Measurements from ENCODE around the gene MTUS2.

MTUS2 gene

DNA sequence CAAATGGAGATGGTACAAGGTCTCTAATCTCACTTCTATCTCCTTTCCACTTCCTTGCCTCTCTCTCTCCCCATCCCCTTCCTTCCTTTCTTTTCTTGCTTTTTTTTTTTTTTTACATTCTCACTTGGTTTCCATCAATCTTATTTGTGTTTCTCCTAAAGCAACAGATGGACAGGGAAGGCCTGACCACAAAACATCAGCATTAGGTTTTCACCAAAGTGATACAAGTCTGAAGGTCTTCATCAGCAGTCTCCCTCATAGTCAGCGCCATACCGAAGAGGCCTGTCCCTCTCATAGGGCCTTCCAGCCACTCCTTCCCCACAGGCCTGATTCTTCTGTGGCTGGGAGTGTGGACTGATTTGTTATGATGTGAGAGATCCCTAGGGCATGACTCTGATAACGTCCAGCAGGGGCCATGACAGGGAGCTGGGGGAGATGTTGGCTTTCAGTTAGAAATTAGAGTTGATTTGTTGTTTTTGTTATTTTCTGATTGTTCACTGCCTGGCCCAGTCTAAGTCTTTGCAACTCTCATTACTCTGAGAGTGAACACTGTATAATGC, 616.7 kb downstream of the MTUS2 start:
- TF ChIP-seq, protein P1, sequence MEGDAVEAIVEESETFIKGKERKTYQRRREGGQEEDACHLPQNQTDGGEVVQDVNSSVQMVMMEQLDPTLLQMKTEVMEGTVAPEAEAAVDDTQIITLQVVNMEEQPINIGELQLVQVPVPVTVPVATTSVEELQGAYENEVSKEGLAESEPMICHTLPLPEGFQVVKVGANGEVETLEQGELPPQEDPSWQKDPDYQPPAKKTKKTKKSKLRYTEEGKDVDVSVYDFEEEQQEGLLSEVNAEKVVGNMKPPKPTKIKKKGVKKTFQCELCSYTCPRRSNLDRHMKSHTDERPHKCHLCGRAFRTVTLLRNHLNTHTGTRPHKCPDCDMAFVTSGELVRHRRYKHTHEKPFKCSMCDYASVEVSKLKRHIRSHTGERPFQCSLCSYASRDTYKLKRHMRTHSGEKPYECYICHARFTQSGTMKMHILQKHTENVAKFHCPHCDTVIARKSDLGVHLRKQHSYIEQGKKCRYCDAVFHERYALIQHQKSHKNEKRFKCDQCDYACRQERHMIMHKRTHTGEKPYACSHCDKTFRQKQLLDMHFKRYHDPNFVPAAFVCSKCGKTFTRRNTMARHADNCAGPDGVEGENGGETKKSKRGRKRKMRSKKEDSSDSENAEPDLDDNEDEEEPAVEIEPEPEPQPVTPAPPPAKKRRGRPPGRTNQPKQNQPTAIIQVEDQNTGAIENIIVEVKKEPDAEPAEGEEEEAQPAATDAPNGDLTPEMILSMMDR (IDR thresholded peaks at IDR 0.05; ENCODE audit: borderline replicate concordance, insufficient read depth, low read depth, low read length) = no peak
- H3K4me3 ChIP-seq (ENCODE audit: low read depth, low read length) = no peak overlapping the region

DNA sequence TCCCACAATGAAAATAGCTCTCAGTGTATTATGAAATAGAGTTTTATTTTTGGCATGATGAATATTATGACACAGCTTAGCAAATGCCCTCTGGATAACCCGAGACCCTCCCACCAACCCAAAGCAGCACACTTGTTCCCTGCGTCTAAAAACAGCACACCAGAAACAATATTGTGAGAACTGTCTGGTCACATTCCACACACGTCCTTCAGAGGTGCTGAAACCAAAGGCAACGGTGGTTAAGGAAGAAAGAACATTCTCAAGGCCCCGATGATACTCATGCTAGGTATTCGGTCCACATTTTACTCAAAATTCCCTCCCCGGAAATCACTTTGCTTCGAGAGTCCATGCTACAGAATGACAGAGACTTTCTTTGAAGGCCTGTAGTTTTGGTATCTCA, 618.6 kb downstream of the MTUS2 start:
- no peak overlapping the region for H3K4me3 ChIP-seq (ENCODE audit: low read depth, low read length)
- TF ChIP-seq, protein P1 (IDR thresholded peaks at IDR 0.05; ENCODE audit: borderline replicate concordance, insufficient read depth, low read depth, low read length) = no peak

DNA sequence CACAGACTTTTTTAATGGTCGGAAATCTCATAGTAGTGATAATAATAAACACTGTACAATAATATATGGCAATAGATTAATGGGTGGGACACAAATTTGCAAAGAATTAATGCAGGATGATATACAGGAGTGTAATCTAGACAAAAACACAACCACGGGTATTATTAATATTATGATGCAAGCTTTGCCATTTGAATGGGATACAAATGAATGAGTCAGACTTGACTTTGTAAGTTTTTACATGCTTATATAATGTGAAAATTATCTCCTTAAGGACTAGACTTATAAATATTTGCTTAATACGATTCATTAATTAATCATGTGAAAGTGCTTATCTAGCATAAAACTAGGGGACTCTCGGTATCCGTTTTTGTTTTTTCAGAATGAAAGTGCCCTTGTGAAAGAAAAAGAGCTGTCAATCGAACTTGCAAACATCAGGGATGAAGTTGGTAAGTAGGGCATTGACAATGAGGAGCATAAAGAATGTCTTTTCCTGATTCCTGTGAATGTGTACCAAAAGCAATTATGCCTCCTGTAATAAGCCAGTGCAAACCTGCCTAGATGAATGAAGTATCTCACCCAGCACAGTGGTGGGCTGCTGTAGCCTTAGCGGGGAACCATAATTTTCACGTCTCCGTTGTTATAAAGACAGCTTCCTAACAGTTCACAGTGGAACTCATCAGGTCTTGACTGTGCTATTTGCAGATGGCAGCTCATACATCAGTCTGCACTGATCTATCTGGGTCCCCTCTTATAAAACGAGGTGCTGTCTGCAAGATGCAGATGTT, 619.7 kb downstream of the MTUS2 start:
- H3K4me3 ChIP-seq (ENCODE audit: low read depth, low read length) = no peak overlapping the region
- TF ChIP-seq, protein P1 (IDR thresholded peaks at IDR 0.05; ENCODE audit: borderline replicate concordance, insufficient read depth, low read depth, low read length) = no peak

DNA sequence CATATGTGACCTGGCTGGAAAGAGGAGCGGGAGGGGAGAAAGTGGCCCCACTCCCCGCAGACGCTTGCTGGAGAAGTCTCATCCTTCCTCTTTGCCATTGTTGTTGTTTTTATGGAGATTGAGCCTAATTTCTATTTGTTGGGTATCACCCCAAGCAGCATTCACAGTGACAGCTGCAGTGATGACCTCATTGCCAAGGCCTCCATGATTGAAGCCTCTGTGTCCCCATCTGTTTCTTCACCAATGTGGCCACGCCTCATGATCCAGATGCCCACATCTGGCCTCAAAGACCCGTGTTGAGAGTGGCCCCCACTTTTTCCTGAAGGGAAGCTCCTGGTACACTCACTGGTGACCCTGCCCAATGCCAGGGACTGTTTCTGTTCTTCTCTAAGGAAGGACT, 621.2 kb downstream of the MTUS2 start:
- no peak overlapping the region for H3K4me3 ChIP-seq (ENCODE audit: low read depth, low read length)
- TF ChIP-seq, protein P1 (IDR thresholded peaks at IDR 0.05; ENCODE audit: borderline replicate concordance, insufficient read depth, low read depth, low read length) = no peak

DNA sequence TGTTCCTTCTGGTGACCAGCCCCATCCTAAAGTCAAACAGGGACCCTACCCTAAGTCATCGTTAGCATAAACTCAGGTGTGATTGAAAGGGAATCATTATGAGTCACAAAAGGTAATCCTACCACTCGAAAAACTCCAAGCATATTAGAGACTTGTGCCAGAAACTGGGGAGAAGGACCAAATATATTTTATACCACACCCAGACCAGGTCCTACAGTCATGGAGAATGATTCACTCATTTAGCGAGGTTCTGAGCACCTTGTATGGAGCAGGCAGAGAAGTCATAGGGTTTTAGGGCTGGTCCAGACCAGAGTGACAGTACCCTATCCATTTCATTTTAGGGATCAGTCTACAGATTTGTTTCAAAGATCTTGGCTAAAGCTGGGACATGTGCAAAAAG, 625.9 kb downstream of the MTUS2 start:
- TF ChIP-seq, protein P1 (IDR thresholded peaks at IDR 0.05; ENCODE audit: borderline replicate concordance, insufficient read depth, low read depth, low read length) = no peak
- no peak overlapping the region for H3K4me3 ChIP-seq (ENCODE audit: low read depth, low read length)

DNA sequence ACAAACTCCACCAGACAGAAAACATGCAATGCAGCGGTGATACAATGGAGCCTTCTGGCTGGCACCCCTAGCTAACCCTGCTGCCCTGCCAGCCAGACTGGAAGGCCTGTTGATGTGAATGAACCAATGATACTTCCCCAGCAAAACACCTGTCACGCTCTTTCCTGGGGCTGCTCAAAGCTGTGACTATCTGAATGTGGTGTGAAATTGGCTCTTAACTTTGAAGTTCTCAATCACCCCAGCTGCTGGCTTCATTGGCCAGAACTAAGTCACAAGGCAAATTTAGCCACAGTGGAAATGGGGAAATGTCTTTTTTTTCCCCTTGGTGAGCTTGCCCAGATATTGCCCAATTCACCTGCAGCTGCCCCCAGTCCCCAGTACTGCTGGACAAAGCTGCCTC, 628.0 kb downstream of the MTUS2 start:
- no peak overlapping the region for H3K4me3 ChIP-seq (ENCODE audit: low read depth, low read length)
- TF ChIP-seq, protein P1 (IDR thresholded peaks at IDR 0.05; ENCODE audit: borderline replicate concordance, insufficient read depth, low read depth, low read length) = no peak

DNA sequence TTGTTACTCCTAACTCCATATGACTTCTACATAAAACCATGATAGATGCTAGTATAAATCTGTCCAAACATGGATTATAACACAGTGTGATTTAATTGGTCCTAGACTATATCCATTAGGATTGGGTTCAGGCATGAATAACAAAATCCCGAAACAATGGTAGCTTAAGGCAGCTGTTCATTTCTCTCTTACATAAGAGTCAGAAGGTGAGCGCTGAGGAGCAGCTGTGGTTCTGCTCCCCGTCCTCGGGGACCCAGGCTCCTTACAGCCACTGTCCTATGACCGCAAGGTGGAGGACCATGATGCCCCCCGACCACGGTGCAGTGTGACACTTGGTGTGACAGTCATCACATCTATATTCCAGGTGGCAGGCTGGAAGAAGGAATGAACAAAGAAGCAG, 629.6 kb downstream of the MTUS2 start:
- TF ChIP-seq, protein P1 (IDR thresholded peaks at IDR 0.05; ENCODE audit: borderline replicate concordance, insufficient read depth, low read depth, low read length) = no peak
- no peak overlapping the region for H3K4me3 ChIP-seq (ENCODE audit: low read depth, low read length)
